ENCODE data around the gene PDE6H.

Gene PDE6H

GRCh38 chr12:14992673-14993072, 19.8 kb downstream of the PDE6H start:
- CTCF ChIA-PET: interaction anchor here (0.8 to 8.7 kb wide), 3 partner anchors 19 to 145 kb away, joined by 3 to 106 read pairs (median 17); partner anchors contain the start of genes ART4 and ERP27
- no peak for DNase-seq
- Mint-ChIP-seq H3K27ac (no peak overlapping the region), H3K27me3 (peaks cover 4% of the 10 kb centered on the region), H3K4me3 (no peak overlapping the region), H3K4me1 (peaks cover 33% of the 10 kb centered on the region), H3K36me3 (peaks cover 7% of the 10 kb centered on the region), H3K9me3 (peaks cover 11% of the 10 kb centered on the region)

- Mint-ChIP-seq H3K27me3 (peaks cover 6% of the 10 kb centered on the region), H3K27ac (no peak overlapping the region), H3K4me3 (no peak overlapping the region), H3K4me1 (peaks cover 33% of the 10 kb centered on the region), H3K36me3 (peaks cover 7% of the 10 kb centered on the region), H3K9me3 (peaks cover 11% of the 10 kb centered on the region)
- no peak for DNase-seq
- CTCF ChIA-PET: interaction anchor here (0.8 to 8.7 kb wide), 4 partner anchors 20 to 269 kb away, joined by 3 to 106 read pairs (median 10); partner anchors contain the start of genes ART4 and ERP27
Observed at GRCh38 chr12:14993117-14993516, 20.3 kb downstream of the PDE6H start.

DNA sequence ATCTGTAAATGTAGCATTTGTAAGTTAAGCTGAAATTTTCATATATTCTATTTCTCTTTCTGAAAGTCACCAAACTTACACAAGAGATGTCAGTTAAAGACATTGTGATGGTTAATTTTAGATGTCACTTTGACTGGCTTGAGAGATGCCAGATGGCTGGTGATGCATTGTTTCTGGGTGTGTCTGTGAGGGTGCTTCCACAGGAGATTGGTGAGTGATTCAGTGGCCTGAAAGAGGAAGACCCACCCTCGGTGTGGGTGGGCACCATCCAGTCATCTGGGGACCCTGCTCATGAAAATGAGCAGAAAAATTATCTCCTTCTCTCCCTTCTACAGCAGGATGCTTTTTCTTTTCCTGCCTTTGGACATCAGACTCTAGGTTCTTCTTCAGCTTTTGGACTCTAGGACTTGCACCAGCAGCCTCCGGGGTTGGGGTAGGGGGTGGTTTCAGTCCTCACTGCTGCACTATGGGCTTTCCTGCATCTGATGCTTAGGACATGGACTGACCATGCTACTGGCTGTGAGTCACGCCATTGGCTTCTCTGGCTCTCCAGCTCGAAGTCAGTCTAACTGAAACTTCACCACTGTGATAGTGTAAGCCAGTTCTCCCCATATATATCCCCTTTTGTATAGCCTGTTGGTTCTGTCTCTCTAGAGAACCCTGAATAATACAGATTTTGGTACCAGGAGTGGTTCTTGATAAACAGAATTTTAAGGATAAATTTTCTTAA, 20.9 kb downstream of the PDE6H start:
- H3K36me3 Mint-ChIP-seq: peaks cover 7% of the 10 kb centered on the region
- H3K4me3 Mint-ChIP-seq: no peak overlapping the region
- H3K27ac Mint-ChIP-seq: no peak overlapping the region
- peaks cover 12% of the 10 kb centered on the region for H3K27me3 Mint-ChIP-seq
- H3K9me3 Mint-ChIP-seq: peaks cover 11% of the 10 kb centered on the region
- H3K4me1 Mint-ChIP-seq: peaks cover 33% of the 10 kb centered on the region
- DNase-seq: no peak
- CTCF ChIA-PET: interaction anchor here (1.4 to 8.7 kb wide), 3 partner anchors 55 to 270 kb away, joined by 4 to 106 read pairs (median 17); partner anchors contain the start of genes ART4 and ERP27

DNA sequence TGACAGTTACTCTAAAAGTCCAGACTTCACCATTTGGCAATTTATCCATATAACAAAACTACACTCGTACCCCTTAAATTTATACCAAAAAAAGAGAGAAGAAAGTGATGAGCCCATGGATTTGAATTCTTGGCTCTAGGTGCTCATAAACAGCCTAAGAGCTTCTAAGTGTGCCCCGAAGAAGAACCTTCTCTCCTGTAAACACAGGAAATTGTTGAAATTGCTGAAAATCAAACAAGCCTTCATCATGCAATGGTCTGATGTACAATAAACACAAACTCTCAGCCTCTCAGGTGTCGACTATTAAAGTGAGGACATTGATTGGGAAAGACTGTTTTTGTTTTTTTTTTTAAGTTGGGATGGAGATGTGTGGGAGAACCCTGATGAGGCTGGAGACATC, 21.8 kb downstream of the PDE6H start:
- no peak overlapping the region for H3K27ac Mint-ChIP-seq

DNA sequence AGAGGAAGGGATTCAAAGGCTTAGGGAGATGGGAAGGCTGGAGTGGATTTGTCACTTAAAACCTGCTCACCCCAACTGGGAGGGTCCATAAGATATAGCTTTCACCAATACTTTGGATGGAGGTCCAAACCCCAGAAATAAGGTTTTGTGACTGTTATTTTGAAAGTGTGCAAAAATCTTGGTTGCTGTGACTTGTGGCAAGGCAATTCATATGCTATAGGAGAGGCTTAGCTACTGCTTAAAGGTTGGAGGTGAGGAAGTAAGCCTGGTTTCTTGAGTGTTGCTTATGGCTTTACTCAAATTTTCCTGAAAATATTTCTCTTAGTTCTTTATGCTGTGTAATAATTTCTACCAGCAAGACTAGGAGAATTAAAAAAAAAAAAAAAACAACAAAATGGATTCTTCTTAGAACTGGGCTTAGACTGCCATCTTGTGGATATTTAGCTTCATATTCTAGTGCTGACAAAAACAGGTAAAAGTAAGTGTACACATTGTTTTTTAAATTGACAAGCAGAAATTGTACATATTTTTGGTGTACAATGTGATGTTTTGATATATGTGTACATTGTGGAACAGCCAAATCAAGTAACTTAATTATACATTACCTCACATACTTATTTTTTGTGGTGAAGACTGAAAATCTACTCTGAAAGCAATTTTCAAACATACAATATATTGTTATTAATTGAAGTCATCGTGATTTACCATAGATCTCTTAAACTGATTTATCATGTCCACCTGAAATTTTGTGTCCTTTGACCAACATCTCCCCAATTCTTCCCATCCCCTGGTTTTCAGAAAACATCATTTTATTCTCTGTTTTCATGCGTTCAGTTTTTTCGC, 23.0 kb downstream of the PDE6H start:
- Mint-ChIP-seq H3K36me3 (peaks cover 3% of the 10 kb centered on the region), H3K4me1 (peaks cover 26% of the 10 kb centered on the region), H3K4me3 (no peak overlapping the region), H3K9me3 (peaks cover 7% of the 10 kb centered on the region), H3K27ac (no peak overlapping the region), H3K27me3 (peaks cover 21% of the 10 kb centered on the region)
- CTCF ChIA-PET: interaction anchor here (0.6 to 8.7 kb wide), 22 partner anchors 8 to 306 kb away, joined by 3 to 106 read pairs (median 3); partner anchors contain the start of genes ART4, ERP27 and RERG
- no peak for DNase-seq

More for the DNA sequence above, 21.8 kb downstream of the PDE6H start:
- H3K36me3 Mint-ChIP-seq: peaks cover 7% of the 10 kb centered on the region
- CTCF ChIA-PET: interaction anchor here (0.6 to 8.7 kb wide), 14 partner anchors 12 to 271 kb away, joined by 3 to 106 read pairs (median 5); partner anchors contain the start of genes ART4, ERP27 and RERG
- no peak for DNase-seq
- H3K4me3 Mint-ChIP-seq: no peak overlapping the region
- peaks cover 17% of the 10 kb centered on the region for H3K27me3 Mint-ChIP-seq
- peaks cover 28% of the 10 kb centered on the region for H3K4me1 Mint-ChIP-seq
- H3K9me3 Mint-ChIP-seq: peaks cover 11% of the 10 kb centered on the region

GRCh38 chr12:14997998-14998397, 25.2 kb downstream of the PDE6H start:
- H3K36me3 Mint-ChIP-seq: no peaks in the 10 kb centered on the region
- DNase-seq: no peak
- no peak overlapping the region for H3K27ac Mint-ChIP-seq
- H3K4me1 Mint-ChIP-seq: peaks cover 26% of the 10 kb centered on the region
- H3K4me3 Mint-ChIP-seq: no peak overlapping the region
- H3K9me3 Mint-ChIP-seq: no peaks in the 10 kb centered on the region
- CTCF ChIA-PET: interaction anchor here (2.4 to 8.7 kb wide), 2 partner anchors 150 to 223 kb away, joined by 9 to 106 read pairs; partner anchors contain the start of genes ART4 and RERG
- peaks cover 30% of the 10 kb centered on the region for H3K27me3 Mint-ChIP-seq

DNA sequence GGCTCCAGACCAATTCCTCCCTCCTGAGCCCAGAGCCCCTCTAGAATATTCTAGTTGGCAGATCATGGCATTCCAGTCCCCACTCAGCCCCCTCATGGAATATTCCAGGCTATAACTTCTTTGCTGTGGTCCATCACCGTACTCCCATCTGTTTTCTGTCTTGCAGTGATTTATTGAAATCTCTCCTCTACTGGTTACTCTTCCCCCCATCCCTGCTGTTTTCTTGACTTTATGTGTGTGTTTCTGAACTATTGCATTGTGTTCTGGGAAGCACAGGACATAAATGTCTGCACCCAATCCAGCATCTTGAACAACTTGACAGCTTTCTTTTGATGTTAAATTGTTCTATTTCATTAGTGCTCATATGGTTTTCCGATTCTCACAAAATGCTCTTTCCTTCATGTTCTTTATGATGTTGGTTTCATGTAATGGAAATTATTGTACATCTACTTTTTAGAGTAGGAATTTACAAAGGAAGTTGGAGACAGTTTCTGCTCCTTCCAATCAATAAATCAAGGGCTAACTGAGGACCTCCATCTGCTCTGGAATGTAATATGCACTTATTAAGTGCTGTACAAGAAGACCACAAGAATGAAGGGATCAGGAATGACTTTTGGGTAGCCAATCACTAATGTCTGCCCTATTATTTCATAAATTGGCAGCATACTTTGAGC, 26.3 kb downstream of the PDE6H start:
- H3K27ac Mint-ChIP-seq: no peak overlapping the region
- no peak for DNase-seq
- H3K36me3 Mint-ChIP-seq: no peaks in the 10 kb centered on the region
- CTCF ChIA-PET: no interaction called here
- H3K4me3 Mint-ChIP-seq: no peak overlapping the region
- no peaks in the 10 kb centered on the region for H3K9me3 Mint-ChIP-seq
- peaks cover 16% of the 10 kb centered on the region for H3K4me1 Mint-ChIP-seq
- H3K27me3 Mint-ChIP-seq: peaks cover 34% of the 10 kb centered on the region

- peaks cover 10% of the 10 kb centered on the region for H3K4me1 Mint-ChIP-seq
- H3K4me3 Mint-ChIP-seq: no peak overlapping the region
- H3K9me3 Mint-ChIP-seq: no peaks in the 10 kb centered on the region
- peaks cover 37% of the 10 kb centered on the region for H3K27me3 Mint-ChIP-seq
- no peak for DNase-seq
- H3K36me3 Mint-ChIP-seq: no peaks in the 10 kb centered on the region
- CTCF ChIA-PET: no interaction called here
- no peak overlapping the region for H3K27ac Mint-ChIP-seq
Observed at GRCh38 chr12:14999695-15000365, 27.0 kb downstream of the PDE6H start.

DNA sequence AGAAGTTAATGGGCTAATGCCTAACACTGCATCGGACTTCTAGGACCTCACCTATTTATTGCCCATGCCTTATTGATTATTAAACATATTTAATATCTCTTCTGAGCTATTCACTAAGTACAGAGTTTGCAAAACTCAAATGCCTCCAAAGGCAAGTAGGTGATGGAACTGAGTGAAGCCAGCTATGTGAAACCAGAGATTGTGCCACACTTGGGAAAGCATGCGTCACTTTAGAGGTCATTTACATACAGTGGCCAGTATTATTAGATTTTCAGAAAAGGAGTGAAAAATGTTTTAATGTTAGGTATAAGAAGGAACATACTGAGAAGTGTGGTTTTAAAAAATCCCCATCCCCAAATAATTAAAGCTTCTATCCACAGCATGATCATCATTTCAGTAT, 27.7 kb downstream of the PDE6H start:
- no peak for DNase-seq
- peaks cover 2% of the 10 kb centered on the region for H3K4me1 Mint-ChIP-seq
- no peak overlapping the region for H3K27ac Mint-ChIP-seq
- peaks cover 39% of the 10 kb centered on the region for H3K27me3 Mint-ChIP-seq
- CTCF ChIA-PET: no interaction called here
- no peak overlapping the region for H3K4me3 Mint-ChIP-seq
- no peaks in the 10 kb centered on the region for H3K9me3 Mint-ChIP-seq
- H3K36me3 Mint-ChIP-seq: no peaks in the 10 kb centered on the region

- Mint-ChIP-seq H3K27ac (no peak overlapping the region), H3K36me3 (no peaks in the 10 kb centered on the region), H3K27me3 (peaks cover 47% of the 10 kb centered on the region), H3K9me3 (no peaks in the 10 kb centered on the region), H3K4me1 (no peaks in the 10 kb centered on the region), H3K4me3 (no peak overlapping the region)
- CTCF ChIA-PET: interaction anchor here (0.9 to 1.2 kb wide), 3 partner anchors 10 to 156 kb away, joined by 3 read pairs; no protein-coding TSS in a partner anchor
- DNase-seq: no peak
Observed at GRCh38 chr12:15001733-15002382, 29.0 kb downstream of the PDE6H start.

DNA sequence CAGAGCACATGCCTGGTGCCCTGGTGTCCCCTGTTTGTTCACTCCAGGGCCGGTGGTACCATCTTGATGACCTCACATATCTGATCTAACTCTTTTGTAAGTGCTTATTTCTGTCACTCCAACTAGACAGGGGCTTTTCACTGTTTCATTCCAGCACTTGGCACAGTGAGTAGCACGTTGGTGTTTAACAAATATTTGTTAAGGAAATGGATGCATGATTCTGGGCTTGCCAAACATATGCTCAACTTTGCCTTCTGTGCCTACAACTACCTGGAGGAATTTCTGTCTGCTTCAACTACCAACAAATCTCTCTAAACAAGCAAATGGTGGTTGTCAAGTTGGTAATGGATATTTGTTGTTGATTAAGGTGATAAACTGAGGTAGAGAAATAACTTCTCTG, 31.6 kb downstream of the PDE6H start:
- Mint-ChIP-seq H3K36me3 (no peaks in the 10 kb centered on the region), H3K27me3 (peaks cover 36% of the 10 kb centered on the region), H3K9me3 (no peaks in the 10 kb centered on the region), H3K4me3 (no peak overlapping the region), H3K4me1 (no peaks in the 10 kb centered on the region), H3K27ac (no peak overlapping the region)
- CTCF ChIA-PET: no interaction called here
- no peak for DNase-seq

- no peak overlapping the region for H3K4me3 Mint-ChIP-seq
- no peak for DNase-seq
- no peaks in the 10 kb centered on the region for H3K4me1 Mint-ChIP-seq
- H3K27ac Mint-ChIP-seq: no peak overlapping the region
- no peaks in the 10 kb centered on the region for H3K36me3 Mint-ChIP-seq
- H3K9me3 Mint-ChIP-seq: no peaks in the 10 kb centered on the region
- H3K27me3 Mint-ChIP-seq: peaks cover 35% of the 10 kb centered on the region
- CTCF ChIA-PET: no interaction called here
Observed at GRCh38 chr12:15005064-15005463, 32.2 kb downstream of the PDE6H start.

- DNase-seq: no peak
- Mint-ChIP-seq H3K27ac (no peak overlapping the region), H3K4me1 (no peaks in the 10 kb centered on the region), H3K4me3 (no peak overlapping the region), H3K36me3 (no peaks in the 10 kb centered on the region), H3K27me3 (peaks cover 28% of the 10 kb centered on the region), H3K9me3 (no peaks in the 10 kb centered on the region)
- CTCF ChIA-PET: interaction anchor here (0.7 to 1.1 kb wide), 3 partner anchors 12 to 162 kb away, joined by 3 read pairs; no protein-coding TSS in a partner anchor
Observed at GRCh38 chr12:15007551-15007950, 34.7 kb downstream of the PDE6H start.
